Measurements from ENCODE around the gene ZFHX3. TPM values are rescaled to one million over a fixed set of nuclear protein-coding genes. Genes with fewer than 3 reads are reported as not detected.

ZFHX3 gene
- total and polyA plus RNA-seq, 2 donors (not counting 3 experiments of a cell fraction or from before 2014, with no cell fraction given) = 3.7 to 18.8 TPM

DNA sequence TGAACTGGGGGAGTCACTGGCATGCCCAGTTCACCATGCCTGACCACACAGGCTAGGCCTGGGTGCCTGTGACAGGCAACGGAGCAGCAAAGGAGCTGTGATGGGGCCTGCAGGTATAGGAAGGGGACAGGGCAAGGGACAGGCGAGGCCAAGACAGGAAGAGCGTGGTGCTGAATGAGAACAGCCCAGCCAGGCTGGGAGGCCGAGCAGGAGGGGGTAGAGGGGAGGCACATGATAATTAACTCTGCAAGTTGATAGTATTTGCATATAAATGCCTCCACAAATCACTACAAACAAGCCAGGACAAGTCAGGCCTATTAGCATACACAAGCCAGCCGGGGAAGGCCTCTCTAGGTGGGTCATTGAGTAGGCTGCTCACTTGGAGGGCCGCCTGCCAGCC, 7.8 kb downstream of the ZFHX3 start:
- no peaks in the 10 kb centered on the region for H3K4me1 ChIP-seq (ENCODE audit: control insufficient read depth, extremely low read depth, insufficient read depth, low read length)
- peaks cover 51% of the 10 kb centered on the region for H3K79me2 ChIP-seq (ENCODE audit: control insufficient read depth, insufficient read depth, low read length)
- no peak overlapping the region for H3K4me3 ChIP-seq (replicated peaks in 1 of 3; ENCODE audit: insufficient read depth in 1 of 3, low read depth in 1 of 3, low read length in 3 of 3)
- H3K36me3 ChIP-seq (ENCODE audit: control insufficient read depth in 2 of 2, extremely low read depth in 1 of 2, insufficient read depth in 2 of 2, low read length in 2 of 2) = no peaks in the 10 kb centered on the region
- dilution Hi-C loops (cut with MboI; ENCODE audit: extremely low pct_ligation_motif_present, low sequenced_read_pairs) (no loop called here), intact Hi-C loops (cut with micrococcal nuclease) (no loop called here)
- H3K9me3 ChIP-seq (replicated peaks; ENCODE audit: control insufficient read depth, insufficient read depth, low read length) = no peaks in the 10 kb centered on the region
- no TSS peak for BruUV-seq (replicated peaks)
- no peaks in the 10 kb centered on the region for H4K20me1 ChIP-seq (replicated peaks; ENCODE audit: control insufficient read depth, extremely low read depth, insufficient read depth, low read length)
- H2AFZ ChIP-seq (ENCODE audit: low read depth, low read length) = no peak overlapping the region
- POLR2A ChIA-PET = no interaction called here
- no peaks in the 10 kb centered on the region for H3K9me1 ChIP-seq (replicated peaks; ENCODE audit: control insufficient read depth, extremely low read depth, insufficient read depth, low read length)
- H3K27me3 ChIP-seq (ENCODE audit: control insufficient read depth in 2 of 2, insufficient read depth in 2 of 2, low read length in 2 of 2) = no peaks in the 10 kb centered on the region
- DNase-seq (ENCODE audit: low read depth, low spot score) (no peak), FAIRE-seq (no peak)
- CTCF ChIA-PET = no interaction called here
- H3K9ac ChIP-seq (replicated peaks; ENCODE audit: extremely low read depth, insufficient read depth, low read length) = no peak overlapping the region
- H3K27ac ChIP-seq (ENCODE audit: insufficient read depth, low read depth, low read length) = no peak overlapping the region
- TF ChIP-seq MAX (IDR thresholded peaks at IDR 0.05; ENCODE audit: insufficient read depth, insufficient read length) (no peak), MYC (IDR thresholded peaks at IDR 0.05; ENCODE audit: low read depth, low read length) (no peak), GATA2 (IDR thresholded peaks at IDR 0.05; ENCODE audit: insufficient read depth, insufficient read length, low read depth, low read length) (no peak), EZH2 (IDR thresholded peaks at IDR 0.05; ENCODE audit: borderline replicate concordance, low read depth, low read length, severe bottlenecking) (no peak), POLR2AphosphoS5 (IDR thresholded peaks at IDR 0.05; ENCODE audit: insufficient read depth, low read depth, low read length) (no peak), POLR2A (IDR thresholded peaks at IDR 0.05; ENCODE audit: low read depth, low read length) (no peak), FOS (IDR thresholded peaks at IDR 0.05; ENCODE audit: borderline replicate concordance, insufficient read depth, low read length) (no peak), JUN (IDR thresholded peaks at IDR 0.05; ENCODE audit: borderline replicate concordance, insufficient read depth, insufficient read length, low read depth) (no peak), CTCF (IDR thresholded peaks at IDR 0.05; ENCODE audit: extremely low read depth in 1 of 2, insufficient read depth in 1 of 2, low read depth in 1 of 2, low read length in 2 of 2) (no peak)
- H3K4me2 ChIP-seq (ENCODE audit: insufficient read depth, low read length) = no peak overlapping the region

Data from endothelial cell of umbilical vein (primary cell).